ENCODE results near the gene NSF. TPM values are rescaled to one million over a fixed set of nuclear protein-coding genes. Genes with fewer than 3 reads are reported as not detected.

The NSF gene
- total RNA-seq, 2 experiments from 2014 or later = 17.7 to 19.1 TPM

GRCh38 chr17:46788796-46789195 lies 198.3 kb downstream of the NSF start:
- Histone ChIP-seq H3K4me1 (ENCODE audit: insufficient read depth, low read length) (no peaks in the 10 kb centered on the region), H3K9me3 (ENCODE audit: control insufficient read depth in 1 of 2, insufficient read depth in 1 of 2, low read length in 2 of 2) (peaks cover 0 to 11% of the 10 kb centered on the region in 2 experiments), H3K36me3 (ENCODE audit: insufficient read depth, low read length) (no peaks in the 10 kb centered on the region), H3K27me3 (ENCODE audit: control insufficient read depth in 1 of 2, insufficient read depth in 2 of 2, low read length in 2 of 2) (peaks cover 0 to 4% of the 10 kb centered on the region in 2 experiments), H3K27ac (ENCODE audit: low read depth in 1 of 2, low read length in 2 of 2) (no peak overlapping the region), H3K4me3 (ENCODE audit: low read length) (no peak overlapping the region)
- intact Hi-C loops (cut with DNase I, micrococcal nuclease) = no loop called here
- TF ChIP-seq CTCF (IDR thresholded peaks at IDR 0.05) = no peak
- Mint-ChIP-seq H3K27me3 (peaks cover 17% of the 10 kb centered on the region), H3K4me1 (ENCODE audit: low read depth) (no peaks in the 10 kb centered on the region), H3K27ac (no peak overlapping the region), H3K9me3 (no peaks in the 10 kb centered on the region), H3K4me3 (no peak overlapping the region), H3K36me3 (ENCODE audit: low read depth) (no peaks in the 10 kb centered on the region)
- DNase-seq = no peak
- no peak for ATAC-seq (ENCODE audit: poor library complexity)
- POLR2A ChIA-PET = no interaction called here
- CTCF ChIA-PET = no interaction called here

- Mint-ChIP-seq H3K4me3 (no peak overlapping the region), H3K27me3 (peaks cover 24% of the 10 kb centered on the region), H3K4me1 (ENCODE audit: low read depth) (no peaks in the 10 kb centered on the region), H3K36me3 (ENCODE audit: low read depth) (no peaks in the 10 kb centered on the region), H3K27ac (no peak overlapping the region), H3K9me3 (no peaks in the 10 kb centered on the region)
- no peak overlapping the region for H3K4me3 ChIP-seq (ENCODE audit: low read length)
- intact Hi-C loops (cut with DNase I, micrococcal nuclease) = no loop called here
- peaks cover 0 to 11% of the 10 kb centered on the region in 2 experiments for H3K9me3 ChIP-seq (ENCODE audit: control insufficient read depth in 1 of 2, insufficient read depth in 1 of 2, low read length in 2 of 2)
- H3K36me3 ChIP-seq (ENCODE audit: insufficient read depth, low read length) = no peaks in the 10 kb centered on the region
- ChIA-PET CTCF (no interaction called here), POLR2A (no interaction called here)
- no peak overlapping the region for H3K27ac ChIP-seq (ENCODE audit: low read depth in 1 of 2, low read length in 2 of 2)
- H3K27me3 ChIP-seq (ENCODE audit: control insufficient read depth in 1 of 2, insufficient read depth in 2 of 2, low read length in 2 of 2) = peaks cover 3 to 4% of the 10 kb centered on the region in 2 experiments
- DNase-seq (no peak), ATAC-seq (ENCODE audit: poor library complexity) (no peak)
- TF ChIP-seq CTCF (IDR thresholded peaks at IDR 0.05) = no peak
- no peaks in the 10 kb centered on the region for H3K4me1 ChIP-seq (ENCODE audit: insufficient read depth, low read length)
Measured at GRCh38 chr17:46789610-46790009, 199.1 kb downstream of the NSF start.

- H3K36me3 Mint-ChIP-seq (ENCODE audit: low read depth) = no peaks in the 10 kb centered on the region
- H3K4me3 Mint-ChIP-seq = no peak overlapping the region
- ATAC-seq (ENCODE audit: poor library complexity) (no peak), DNase-seq (no peak)
- intact Hi-C loops (cut with DNase I, micrococcal nuclease) = no loop called here
- H3K9me3 ChIP-seq (ENCODE audit: control insufficient read depth in 1 of 2, insufficient read depth in 1 of 2, low read length in 2 of 2) = peaks cover 0 to 11% of the 10 kb centered on the region in 2 experiments
- no peaks in the 10 kb centered on the region for H3K4me1 ChIP-seq (ENCODE audit: insufficient read depth, low read length)
- ChIA-PET CTCF (no interaction called here), POLR2A (no interaction called here)
- H3K27ac ChIP-seq (ENCODE audit: low read depth in 1 of 2, low read length in 2 of 2) = no peak overlapping the region
- H3K4me3 ChIP-seq (ENCODE audit: low read length) = no peak overlapping the region
- peaks cover 3 to 5% of the 10 kb centered on the region in 2 experiments for H3K27me3 ChIP-seq (ENCODE audit: control insufficient read depth in 1 of 2, insufficient read depth in 2 of 2, low read length in 2 of 2)
- no peaks in the 10 kb centered on the region for H3K4me1 Mint-ChIP-seq (ENCODE audit: low read depth)
- H3K27me3 Mint-ChIP-seq = peaks cover 24% of the 10 kb centered on the region
- H3K36me3 ChIP-seq (ENCODE audit: insufficient read depth, low read length) = no peaks in the 10 kb centered on the region
- TF ChIP-seq CTCF (IDR thresholded peaks at IDR 0.05) = no peak
- H3K27ac Mint-ChIP-seq = no peak overlapping the region
- H3K9me3 Mint-ChIP-seq = no peaks in the 10 kb centered on the region
Measured at GRCh38 chr17:46790216-46790615, 199.7 kb downstream of the NSF start.
